PC-9 (cell line): ENCODE data around the gene TCHH. TPM values are rescaled to one million over a fixed set of nuclear protein-coding genes. Genes with fewer than 3 reads are reported as not detected.
"Not testable (repeated sequence)": the region's sequence is repeated elsewhere in the genome, so short reads cannot be mapped to it uniquely, and the experiment has no call there.

ENCODE experiments used
- BruUV-seq: library from RNA; stranded (reverse); fragments of 400-500 nt; replicated peaks from 2 replicates; lab custom pipeline; 2021; lab: Mats Ljungman, UMichigan
- CTCF ChIA-PET: fragments of 300-600 bp; sonication (Branson Sonifier 250); formaldehyde crosslinking; loops from one replicate; lab custom pipeline; 2022; ENCODE audit warnings: antibody characterized with exemption; lab: Charles Lee
- POLR2A ChIA-PET: fragments of 300-600 bp; sonication (Branson Sonifier 250); formaldehyde crosslinking; loops from one replicate; lab custom pipeline; 2022; ENCODE audit warnings: antibody characterized with exemption; ENCODE audit not compliant: unreplicated experiment; lab: Charles Lee
- DNase-seq, 2 experiments: peaks; one replicate each; pipeline versions ENCODE4 v3.0.0 to v3.0.0-alpha.2; 2015 to 2022; ENCODE audit warnings: mixed read lengths in 1 of 2
- H2AFZ ChIP-seq: fragments of 200-600 bp; sonication (generic); 2 replicates; pipeline ENCODE4 v1.8.1; 2017; ENCODE audit warnings: antibody characterized with exemption
- H3F3A ChIP-seq: fragments of 200-600 bp; sonication (generic); 2 replicates; pipeline ENCODE4 v1.8.1; 2017; ENCODE audit warnings: antibody characterized with exemption, mild to moderate bottlenecking, low read depth; ENCODE audit not compliant: insufficient read depth
- H3K27ac ChIP-seq: fragments of 200-600 bp; sonication (generic); 2 replicates; pipeline ENCODE4 v1.6.1; 2016; ENCODE audit warnings: mixed run types
- H3K27me3 ChIP-seq: fragments of 200-600 bp; sonication (generic); 2 replicates; pipeline ENCODE4 v1.6.1; 2016; ENCODE audit warnings: low read depth, mixed run types; ENCODE audit not compliant: insufficient read depth
- H3K36me3 ChIP-seq: fragments of 200-600 bp; sonication (generic); 2 replicates; pipeline ENCODE4 v1.6.1; 2016; ENCODE audit warnings: low read depth, mixed run types
- H3K4me1 ChIP-seq: fragments of 200-600 bp; sonication (generic); replicated peaks from 2 replicates; pipeline ENCODE4 v1.6.1; 2016; ENCODE audit warnings: mixed run types; ENCODE audit not compliant: insufficient read depth
- H3K4me2 ChIP-seq: fragments of 200-600 bp; sonication (generic); 2 replicates; pipeline ENCODE4 v1.6.1; 2017; ENCODE audit warnings: mixed run types
- H3K4me3 ChIP-seq: fragments of 200-600 bp; sonication (generic); 2 replicates; pipeline ENCODE4 v1.6.1; 2016; ENCODE audit warnings: mixed run types
- H3K79me2 ChIP-seq: fragments of 200-600 bp; sonication (generic); 2 replicates; pipeline ENCODE4 v1.6.1; 2017; ENCODE audit warnings: low read depth, mixed run types
- H3K9me2 ChIP-seq: fragments of 200-600 bp; sonication (generic); 2 replicates; pipeline ENCODE4 v1.8.1; 2017; ENCODE audit warnings: mild to moderate bottlenecking; ENCODE audit not compliant: insufficient read depth
- H3K9me3 ChIP-seq: fragments of 200-600 bp; sonication (generic); 2 replicates; pipeline ENCODE4 v1.8.1; 2016; ENCODE audit warnings: low read depth; ENCODE audit not compliant: insufficient read depth
- H4K20me1 ChIP-seq: fragments of 200-600 bp; sonication (generic); 2 replicates; pipeline ENCODE4 v1.8.1; 2017; ENCODE audit not compliant: insufficient read depth
- EZH2 ChIP-seq: fragments of 200-600 bp; sonication (generic); IDR thresholded peaks from 2 replicates; pipeline ENCODE4 v1.8.0; 2017; ENCODE audit warnings: antibody characterized with exemption, low read depth
- intact Hi-C: fragments of 100-400 bp; cut with micrococcal nuclease; formaldehyde crosslinking; loops from one replicate; pipeline ENCODE4 v1.10.0; 2022; ENCODE audit not compliant: unreplicated experiment
- total RNA-seq: library from RNA; stranded (reverse); gene quantifications from 2 replicates; pipeline ENCODE4 v1.2.3, GENCODE V29; 2021
- TF ChIP-seq, protein P1 (sequence below): fragments of 200-600 bp; sonication (generic); conservative IDR thresholded peaks from 2 replicates; pipeline ENCODE4 v1.6.1; 2017; ENCODE audit warnings: mixed run types, antibody characterized with exemption, mild to moderate bottlenecking, moderate library complexity

Gene TCHH
- total RNA-seq, 1 experiment from 2014 or later, result 0.04 TPM

DNA sequence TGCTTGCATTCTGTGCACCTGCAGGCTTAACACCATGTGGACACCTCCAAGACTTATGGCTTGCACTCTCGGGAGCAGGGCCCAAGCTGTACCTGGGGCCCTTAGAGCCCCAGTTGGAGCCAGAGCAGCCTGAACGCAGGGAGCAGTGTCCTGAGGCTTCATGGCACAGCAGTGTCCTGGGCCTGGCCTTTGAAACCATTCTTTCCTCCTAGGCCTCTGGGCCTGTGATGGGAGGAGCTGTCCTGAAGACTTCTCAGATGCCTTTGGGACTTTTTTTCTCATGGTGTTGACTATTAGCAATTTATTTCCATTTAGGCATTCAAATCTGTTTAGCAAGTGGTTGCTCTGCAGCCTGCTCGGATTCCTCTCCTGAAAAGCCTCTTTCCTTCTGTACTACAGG, 32.8 kb upstream of the TCHH start:
- TF ChIP-seq, protein P1, sequence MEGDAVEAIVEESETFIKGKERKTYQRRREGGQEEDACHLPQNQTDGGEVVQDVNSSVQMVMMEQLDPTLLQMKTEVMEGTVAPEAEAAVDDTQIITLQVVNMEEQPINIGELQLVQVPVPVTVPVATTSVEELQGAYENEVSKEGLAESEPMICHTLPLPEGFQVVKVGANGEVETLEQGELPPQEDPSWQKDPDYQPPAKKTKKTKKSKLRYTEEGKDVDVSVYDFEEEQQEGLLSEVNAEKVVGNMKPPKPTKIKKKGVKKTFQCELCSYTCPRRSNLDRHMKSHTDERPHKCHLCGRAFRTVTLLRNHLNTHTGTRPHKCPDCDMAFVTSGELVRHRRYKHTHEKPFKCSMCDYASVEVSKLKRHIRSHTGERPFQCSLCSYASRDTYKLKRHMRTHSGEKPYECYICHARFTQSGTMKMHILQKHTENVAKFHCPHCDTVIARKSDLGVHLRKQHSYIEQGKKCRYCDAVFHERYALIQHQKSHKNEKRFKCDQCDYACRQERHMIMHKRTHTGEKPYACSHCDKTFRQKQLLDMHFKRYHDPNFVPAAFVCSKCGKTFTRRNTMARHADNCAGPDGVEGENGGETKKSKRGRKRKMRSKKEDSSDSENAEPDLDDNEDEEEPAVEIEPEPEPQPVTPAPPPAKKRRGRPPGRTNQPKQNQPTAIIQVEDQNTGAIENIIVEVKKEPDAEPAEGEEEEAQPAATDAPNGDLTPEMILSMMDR, result no peak
- no peak for TF ChIP-seq EZH2
- Histone ChIP-seq H3K4me2 (no peak overlapping the region), H3F3A (no peaks in the 10 kb centered on the region), H2AFZ (no peak overlapping the region), H4K20me1 (no peaks in the 10 kb centered on the region), H3K36me3 (no peaks in the 10 kb centered on the region), H3K9me3 (peaks cover 7% of the 10 kb centered on the region; the same call in 1 of the 2 replicates), H3K27me3 (no peaks in the 10 kb centered on the region), H3K27ac (no peak overlapping the region), H3K79me2 (no peaks in the 10 kb centered on the region), H3K4me1 (no peaks in the 10 kb centered on the region), H3K9me2 (no peaks in the 10 kb centered on the region; the same call in 1 of the 2 replicates), H3K4me3 (no peak overlapping the region)
- intact Hi-C loops, result no loop called here
- CTCF ChIA-PET, result no interaction called here
- POLR2A ChIA-PET, result no interaction called here
- BruUV-seq, result no TSS peak
- DNase-seq, result no peak

DNA sequence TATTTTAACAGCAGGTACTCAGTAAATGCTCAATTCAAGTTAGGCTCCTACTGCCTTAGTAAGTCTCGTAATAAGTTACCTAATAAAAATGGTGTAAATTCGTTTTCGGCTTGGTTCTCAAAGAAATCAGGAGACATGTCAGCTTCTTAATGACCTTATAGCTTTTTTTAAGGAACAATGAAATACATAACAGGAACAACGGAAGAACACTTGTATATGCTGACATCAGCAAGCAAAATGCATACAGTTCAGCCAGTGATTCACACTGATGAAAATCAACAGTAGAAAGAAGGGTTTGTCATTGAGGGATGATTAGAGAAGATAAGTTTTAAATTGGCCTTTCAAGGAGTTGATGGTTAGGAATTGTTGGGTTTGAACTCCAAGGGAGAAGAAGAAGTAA, 30.5 kb upstream of the TCHH start:
- Histone ChIP-seq H3F3A (no peaks in the 10 kb centered on the region), H3K9me2 (no peaks in the 10 kb centered on the region; the same call in 1 of the 2 replicates), H3K4me2 (no peak overlapping the region), H3K36me3 (no peaks in the 10 kb centered on the region), H3K4me3 (no peak overlapping the region), H4K20me1 (no peaks in the 10 kb centered on the region), H2AFZ (no peak overlapping the region), H3K4me1 (no peaks in the 10 kb centered on the region), H3K27ac (no peak overlapping the region), H3K79me2 (no peaks in the 10 kb centered on the region), H3K27me3 (no peaks in the 10 kb centered on the region), H3K9me3 (peaks cover 7% of the 10 kb centered on the region; the same call in 1 of the 2 replicates)
- ChIA-PET CTCF (no interaction called here), POLR2A (no interaction called here)
- intact Hi-C loops, result no loop called here
- no TSS peak for BruUV-seq
- TF ChIP-seq EZH2, result no peak
- TF ChIP-seq, protein P1, result no peak
- DNase-seq, result no peak

DNA sequence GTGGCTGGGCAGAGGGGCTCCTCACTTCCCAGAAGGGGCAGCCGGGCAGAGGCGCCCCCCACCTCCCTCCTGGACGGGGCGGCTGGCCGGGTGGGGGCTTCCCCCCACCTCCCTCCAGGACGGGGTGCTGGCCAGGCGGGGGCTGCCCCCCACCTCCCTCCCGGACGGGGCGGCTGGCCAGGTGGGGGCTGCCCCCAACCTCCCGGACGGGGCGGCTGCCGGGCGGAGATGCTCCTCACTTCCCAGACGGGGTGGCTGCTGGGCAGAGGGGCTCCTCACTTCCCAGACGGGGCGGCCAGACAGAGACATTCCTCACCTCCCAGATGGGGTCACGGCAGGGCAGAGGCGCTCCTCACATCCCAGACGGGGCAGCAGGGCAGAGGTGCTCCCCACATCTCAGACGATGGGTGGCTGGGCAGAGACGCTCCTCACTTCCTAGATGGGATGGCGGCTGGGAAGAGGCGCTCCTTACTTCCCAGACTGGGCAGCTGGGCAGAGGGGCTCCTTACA, 29.5 kb upstream of the TCHH start:
- H3K27ac ChIP-seq, H4K20me1 ChIP-seq, BruUV-seq, H3K27me3 ChIP-seq, H3K36me3 ChIP-seq, H2AFZ ChIP-seq, POLR2A ChIA-PET, H3K4me3 ChIP-seq, H3K9me2 ChIP-seq, H3K4me2 ChIP-seq, H3K9me3 ChIP-seq, CTCF ChIA-PET, DNase-seq, H3K4me1 ChIP-seq, H3F3A ChIP-seq, H3K79me2 ChIP-seq: not testable (repeated sequence)
- intact Hi-C loops, result loop anchor here (5.0 kb wide), 1 partner anchor 313 kb away; no protein-coding TSS in a partner anchor
